Measurements from ENCODE around the gene CNIH4.
"Not testable (repeated sequence)": the region's sequence is repeated elsewhere in the genome, so short reads cannot be mapped to it uniquely, and the experiment has no call there.

Gene CNIH4

DNA sequence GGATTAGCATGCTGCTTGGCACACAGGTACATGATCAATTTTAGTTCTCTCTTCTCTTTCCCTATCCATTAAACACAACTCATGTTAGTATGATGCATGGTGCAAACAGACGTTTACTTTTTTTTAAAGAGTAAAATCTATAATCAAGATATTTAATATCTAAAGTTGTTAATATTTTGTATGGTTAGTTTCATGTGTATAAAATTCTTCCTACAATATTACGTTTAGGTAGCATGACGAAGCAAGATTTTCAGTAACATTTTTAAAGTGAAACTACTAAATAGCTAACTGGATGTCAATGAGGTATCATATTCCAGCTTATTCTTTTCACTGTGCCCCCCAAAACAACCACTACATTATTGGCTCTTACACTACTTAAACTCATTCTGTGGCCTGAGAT lies 36.6 kb downstream of the CNIH4 start:
- DNase-seq (ENCODE audit: extremely low read depth in 1 of 2, low read depth in 1 of 2): no peak

- no peak for DNase-seq (ENCODE audit: extremely low read depth in 1 of 2, low read depth in 1 of 2)
These were observed 43.2 kb downstream of the CNIH4 start for GRCh38 chr1:224399887-224400286.

- no peak for DNase-seq (ENCODE audit: extremely low read depth in 1 of 2, low read depth in 1 of 2)
These were observed 45.9 kb downstream of the CNIH4 start for GRCh38 chr1:224402472-224403036.

- DNase-seq (ENCODE audit: extremely low read depth in 1 of 2, low read depth in 1 of 2): no peak
These were observed 48.4 kb downstream of the CNIH4 start for GRCh38 chr1:224404916-224405603.

- no peak for DNase-seq (ENCODE audit: extremely low read depth in 1 of 2, low read depth in 1 of 2)
These were observed 48.9 kb downstream of the CNIH4 start for GRCh38 chr1:224405604-224405970.

DNA sequence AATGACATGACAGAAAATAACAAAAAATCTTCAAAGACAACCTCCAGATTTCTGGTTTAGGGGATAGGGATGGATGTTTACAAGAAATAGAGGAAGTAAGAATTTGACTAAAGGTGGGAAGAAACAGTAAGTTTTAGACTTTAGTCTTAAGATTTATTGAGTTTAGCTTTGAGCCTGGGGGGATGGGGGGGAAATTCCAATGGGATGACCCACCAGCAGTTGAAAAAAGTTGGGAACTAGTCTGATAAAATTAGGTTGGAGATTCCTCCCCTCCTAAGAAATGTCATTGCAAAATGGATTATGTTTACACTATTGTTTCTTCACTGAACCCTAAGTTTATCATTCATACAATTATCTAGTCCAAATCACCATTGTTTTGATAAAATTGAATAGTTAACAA lies 49.5 kb downstream of the CNIH4 start:
- DNase-seq (ENCODE audit: extremely low read depth in 1 of 2, low read depth in 1 of 2): no peak

DNA sequence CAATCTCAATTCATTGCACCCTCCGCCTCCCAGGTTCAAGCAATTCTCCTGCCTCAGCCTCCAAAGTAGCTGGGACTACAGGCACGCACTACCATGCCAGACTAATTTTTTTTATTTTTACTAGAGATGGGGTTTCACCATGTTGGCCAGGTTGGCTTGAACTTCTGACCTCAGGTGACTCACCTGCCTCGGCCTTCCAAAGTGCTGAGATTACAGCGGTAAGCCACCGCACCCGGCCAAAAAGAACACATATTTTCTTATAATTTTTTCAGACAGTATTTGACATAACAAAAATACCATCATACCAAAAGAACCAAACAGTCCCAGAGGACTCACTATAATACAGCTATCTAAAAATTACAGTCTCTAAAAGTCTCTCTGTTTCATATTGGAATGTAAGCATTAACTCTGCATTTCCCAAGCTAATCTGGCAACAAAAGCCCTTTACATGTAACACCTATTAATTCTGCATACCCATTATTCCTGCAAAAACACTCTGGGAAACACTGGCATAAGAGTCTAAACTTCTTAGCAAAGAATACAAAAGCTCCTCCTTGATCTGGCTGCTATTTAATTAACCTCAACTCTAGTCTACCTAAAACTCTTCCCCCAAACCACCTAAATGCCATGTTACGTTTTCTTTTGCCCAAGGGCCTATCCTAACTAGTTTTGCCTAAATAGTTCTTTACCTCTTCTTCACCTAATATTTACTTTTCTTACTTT lies 51.1 kb downstream of the CNIH4 start:
- no peak for DNase-seq (ENCODE audit: extremely low read depth in 1 of 2, low read depth in 1 of 2)

DNA sequence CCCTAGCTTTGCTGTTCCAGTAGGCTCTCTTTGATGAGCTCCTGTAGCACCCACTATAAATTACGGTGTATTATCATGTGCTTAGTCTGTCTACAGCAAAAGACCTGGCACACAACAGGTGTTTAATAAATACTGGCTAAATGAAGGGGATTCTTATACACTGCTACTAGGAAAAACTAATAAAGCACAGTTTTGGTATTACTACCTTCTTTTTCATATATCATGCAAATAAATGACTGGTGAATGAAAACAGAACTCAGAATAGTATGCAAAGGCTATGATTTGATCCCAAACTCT lies 51.6 kb downstream of the CNIH4 start:
- no peak for DNase-seq (ENCODE audit: extremely low read depth in 1 of 2, low read depth in 1 of 2)

DNA sequence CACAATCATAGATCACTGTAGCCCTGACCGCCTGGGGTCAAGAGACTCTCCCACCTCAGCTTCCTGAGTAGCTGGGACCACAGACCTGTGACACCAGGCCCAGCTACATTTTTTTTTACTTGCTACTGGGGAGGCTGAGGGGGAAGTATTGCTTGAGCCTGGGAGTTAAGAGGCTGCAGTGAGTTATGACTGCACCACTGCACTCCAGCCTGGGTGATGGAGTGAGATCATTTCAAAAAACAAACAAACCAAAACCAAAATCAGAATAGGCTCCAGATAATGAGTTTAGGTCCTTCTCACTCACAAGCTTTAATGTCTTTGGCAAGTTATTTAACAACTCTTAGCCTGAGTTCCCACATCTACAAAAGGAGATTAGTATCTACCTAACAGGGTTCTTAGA lies 55.1 kb downstream of the CNIH4 start:
- DNase-seq (ENCODE audit: extremely low read depth in 1 of 2, low read depth in 1 of 2): no peak

- DNase-seq (ENCODE audit: extremely low read depth in 1 of 2, low read depth in 1 of 2): no peak
These were observed 63.4 kb downstream of the CNIH4 start for GRCh38 chr1:224420106-224420505.

DNA sequence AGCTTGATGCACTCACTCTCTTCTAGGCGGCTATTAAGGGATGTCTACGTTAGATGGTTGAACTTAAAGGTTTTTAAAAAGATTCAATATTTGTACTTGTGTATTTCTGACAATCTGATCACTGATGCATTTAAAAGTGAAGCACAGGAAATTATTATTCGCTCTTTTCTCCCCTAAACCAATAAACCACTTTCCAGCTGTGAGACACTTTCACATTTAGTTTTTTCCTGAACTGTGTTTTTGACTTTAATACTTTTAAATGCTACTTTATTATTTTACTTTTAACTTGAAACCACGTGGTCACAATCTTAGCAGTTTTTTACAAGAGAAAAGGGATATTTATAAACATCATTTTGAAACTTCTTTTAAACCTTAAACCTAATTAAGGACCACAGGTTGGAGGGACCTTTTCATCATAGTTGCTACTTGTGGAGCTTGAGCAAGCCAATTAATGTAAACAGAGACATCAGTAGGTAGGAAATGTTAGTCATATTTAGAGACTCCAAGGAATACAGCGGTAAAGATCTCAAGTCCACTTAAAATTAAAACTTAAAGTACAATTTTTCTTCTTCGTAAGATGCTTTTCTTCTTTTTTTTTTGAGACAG lies 68.7 kb downstream of the CNIH4 start:
- DNase-seq (ENCODE audit: extremely low read depth in 1 of 2, low read depth in 1 of 2): no peak

DNA sequence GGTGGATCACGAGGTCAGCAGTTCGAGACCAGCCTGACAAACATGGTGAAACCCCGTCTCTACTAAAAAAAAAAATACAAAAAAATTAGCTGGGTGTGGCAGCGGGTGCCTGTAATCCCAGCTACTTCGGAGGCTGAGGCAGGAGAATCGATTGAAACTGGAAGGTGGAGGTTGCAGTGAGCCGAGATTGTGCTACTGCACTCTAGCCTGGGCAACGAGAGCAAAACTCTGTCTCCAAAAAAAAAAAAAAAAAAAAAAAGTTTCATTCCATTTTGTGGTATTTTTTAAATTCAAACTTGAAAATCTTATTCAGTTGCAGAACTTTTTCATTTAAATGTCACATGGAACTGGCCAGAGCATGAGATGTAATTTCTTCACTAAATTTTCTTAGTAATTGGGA lies 70.2 kb downstream of the CNIH4 start:
- not testable (repeated sequence) for DNase-seq (ENCODE audit: extremely low read depth in 1 of 2, low read depth in 1 of 2)

DNA sequence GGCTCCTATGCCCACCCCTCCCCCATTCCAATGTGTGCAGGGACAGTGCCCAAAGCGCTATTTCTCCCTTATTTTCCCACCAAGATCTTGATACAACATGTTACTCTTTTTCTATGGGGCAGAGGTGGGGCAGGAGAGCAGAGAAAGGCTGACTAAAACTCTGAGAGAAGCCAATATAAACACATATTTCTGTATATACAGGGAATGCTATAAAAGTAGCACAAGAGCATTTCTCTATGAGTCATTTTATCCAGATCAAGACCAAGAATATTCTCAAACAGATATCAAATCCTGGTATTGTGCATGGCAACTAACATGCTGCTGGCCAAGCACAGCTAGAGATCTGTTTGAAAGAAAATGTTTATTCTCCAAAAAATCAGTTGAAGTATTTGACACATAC lies 70.7 kb downstream of the CNIH4 start:
- no peak for DNase-seq (ENCODE audit: extremely low read depth in 1 of 2, low read depth in 1 of 2)

- DNase-seq (ENCODE audit: extremely low read depth in 1 of 2, low read depth in 1 of 2): not testable (repeated sequence)
These were observed 72.0 kb downstream of the CNIH4 start for GRCh38 chr1:224428713-224429112.

Data from activated CD8-positive, alpha-beta memory T cell treated with anti-CD3 and anti-CD28 coated beads for 1 hour (primary cell).